ENCODE measurements around the gene SEC24D. TPM values are rescaled to one million over a fixed set of nuclear protein-coding genes. Genes with fewer than 3 reads are reported as not detected.

Gene SEC24D
- total and polyA plus RNA-seq, 2 experiments from 2014 or later, result 37.6 to 94.8 TPM

GRCh38 chr4:118865091-118865708 is 29.3 kb upstream of the SEC24D start (continued):
- TF ChIP-seq ZNF462 (CRISPR knock-in tag; IDR thresholded peaks at IDR 0.05) (peak; percentile 77; the same call in 1 of the 2 replicates), POLR2AphosphoS5 (IDR thresholded peaks at IDR 0.05; ENCODE audit: low read depth) (no peak)

DNA sequence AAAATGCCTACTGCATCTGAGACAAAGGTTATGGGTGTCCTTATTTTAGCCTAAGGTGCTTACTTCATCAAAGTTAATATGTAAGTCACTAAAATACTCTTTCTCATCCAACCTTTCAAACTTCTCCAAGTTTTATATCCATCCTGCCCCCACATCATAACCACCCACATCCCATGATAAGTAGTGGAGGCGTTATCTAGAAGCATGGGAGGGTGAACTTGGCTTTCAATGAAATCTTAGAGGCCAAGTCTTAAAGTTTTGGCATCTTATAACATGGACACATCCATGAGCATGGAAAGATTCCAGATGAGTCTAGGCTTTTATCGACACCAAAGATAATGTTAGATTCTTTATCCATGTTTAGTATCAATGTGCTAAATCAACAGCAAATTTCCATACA is 22.9 kb upstream of the SEC24D start:
- ATAC-seq, result no peak
- no peaks in the 10 kb centered on the region for H3K36me3 ChIP-seq (ENCODE audit: insufficient read depth)
- H3K4me3 Mint-ChIP-seq, result no peak overlapping the region
- TF ChIP-seq EZH2 (IDR thresholded peaks at IDR 0.05; ENCODE audit: low read depth, unreplicated experiment) (no peak), EZH2phosphoT487 (IDR thresholded peaks at IDR 0.05; ENCODE audit: unreplicated experiment) (no peak), POLR2AphosphoS5 (IDR thresholded peaks at IDR 0.05; ENCODE audit: low read depth) (no peak), NANOG (IDR thresholded peaks at IDR 0.05; ENCODE audit: borderline replicate concordance) (no peak), JUNB (IDR thresholded peaks at IDR 0.05; ENCODE audit: unreplicated experiment) (no peak)
- TF ChIP-seq, protein P1, sequence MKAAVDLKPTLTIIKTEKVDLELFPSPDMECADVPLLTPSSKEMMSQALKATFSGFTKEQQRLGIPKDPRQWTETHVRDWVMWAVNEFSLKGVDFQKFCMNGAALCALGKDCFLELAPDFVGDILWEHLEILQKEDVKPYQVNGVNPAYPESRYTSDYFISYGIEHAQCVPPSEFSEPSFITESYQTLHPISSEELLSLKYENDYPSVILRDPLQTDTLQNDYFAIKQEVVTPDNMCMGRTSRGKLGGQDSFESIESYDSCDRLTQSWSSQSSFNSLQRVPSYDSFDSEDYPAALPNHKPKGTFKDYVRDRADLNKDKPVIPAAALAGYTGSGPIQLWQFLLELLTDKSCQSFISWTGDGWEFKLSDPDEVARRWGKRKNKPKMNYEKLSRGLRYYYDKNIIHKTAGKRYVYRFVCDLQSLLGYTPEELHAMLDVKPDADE (IDR thresholded peaks at IDR 0.05), result no peak
- TF ChIP-seq, protein P2, sequence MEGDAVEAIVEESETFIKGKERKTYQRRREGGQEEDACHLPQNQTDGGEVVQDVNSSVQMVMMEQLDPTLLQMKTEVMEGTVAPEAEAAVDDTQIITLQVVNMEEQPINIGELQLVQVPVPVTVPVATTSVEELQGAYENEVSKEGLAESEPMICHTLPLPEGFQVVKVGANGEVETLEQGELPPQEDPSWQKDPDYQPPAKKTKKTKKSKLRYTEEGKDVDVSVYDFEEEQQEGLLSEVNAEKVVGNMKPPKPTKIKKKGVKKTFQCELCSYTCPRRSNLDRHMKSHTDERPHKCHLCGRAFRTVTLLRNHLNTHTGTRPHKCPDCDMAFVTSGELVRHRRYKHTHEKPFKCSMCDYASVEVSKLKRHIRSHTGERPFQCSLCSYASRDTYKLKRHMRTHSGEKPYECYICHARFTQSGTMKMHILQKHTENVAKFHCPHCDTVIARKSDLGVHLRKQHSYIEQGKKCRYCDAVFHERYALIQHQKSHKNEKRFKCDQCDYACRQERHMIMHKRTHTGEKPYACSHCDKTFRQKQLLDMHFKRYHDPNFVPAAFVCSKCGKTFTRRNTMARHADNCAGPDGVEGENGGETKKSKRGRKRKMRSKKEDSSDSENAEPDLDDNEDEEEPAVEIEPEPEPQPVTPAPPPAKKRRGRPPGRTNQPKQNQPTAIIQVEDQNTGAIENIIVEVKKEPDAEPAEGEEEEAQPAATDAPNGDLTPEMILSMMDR (conservative IDR thresholded peaks at IDR 0.05; ENCODE audit: low read depth in 2 of 2), result no peak

More for the DNA sequence above, 22.9 kb upstream of the SEC24D start:
- H3K4me3 ChIP-seq, result no peak overlapping the region
- no peaks in the 10 kb centered on the region for H3K79me2 ChIP-seq (replicated peaks; ENCODE audit: insufficient read depth)
- H3K4me2 ChIP-seq, result no peak overlapping the region
- H3K9me3 Mint-ChIP-seq, result no peaks in the 10 kb centered on the region
- no peaks in the 10 kb centered on the region for H3F3A ChIP-seq (replicated peaks; ENCODE audit: low read depth)
- DNase-seq (ENCODE audit: low spot score), result no peak
- no peaks in the 10 kb centered on the region for H3K9me2 ChIP-seq (ENCODE audit: insufficient read depth)
- no peak overlapping the region for H2AFZ ChIP-seq
- no peaks in the 10 kb centered on the region for H4K20me1 ChIP-seq (replicated peaks; ENCODE audit: insufficient read depth)
- no peaks in the 10 kb centered on the region for H3K4me1 ChIP-seq (ENCODE audit: insufficient read depth)
- H3K4me1 Mint-ChIP-seq, result peaks cover 6% of the 10 kb centered on the region
- H3K27me3 Mint-ChIP-seq (ENCODE audit: insufficient read depth, low read depth, poor library complexity), result no peaks in the 10 kb centered on the region
- no peak overlapping the region for H3K27ac Mint-ChIP-seq
- no peaks in the 10 kb centered on the region for H3K36me3 Mint-ChIP-seq (ENCODE audit: low read depth)
- no peaks in the 10 kb centered on the region for H3K27me3 ChIP-seq (ENCODE audit: insufficient read depth)
- H3K27ac ChIP-seq (ENCODE audit: low read depth), result no peak overlapping the region
